ENCODE measurements around the gene AUTS2.

The AUTS2 gene

GRCh38 chr7:69654849-69655707 is 56.8 kb downstream of the AUTS2 start:
- in situ Hi-C loops (cut with MboI; ENCODE audit: low sequenced_read_pairs) = no loop called here

- in situ Hi-C loops (cut with MboI; ENCODE audit: low sequenced_read_pairs) = no loop called here
Measured at GRCh38 chr7:69656077-69656476, 57.8 kb downstream of the AUTS2 start.

- in situ Hi-C loops (cut with MboI; ENCODE audit: low sequenced_read_pairs) = no loop called here
Measured at GRCh38 chr7:69656890-69657289, 58.6 kb downstream of the AUTS2 start.

- in situ Hi-C loops (cut with MboI; ENCODE audit: low sequenced_read_pairs) = no loop called here
Measured at GRCh38 chr7:69657331-69657730, 59.1 kb downstream of the AUTS2 start.

GRCh38 chr7:69657985-69658384 is 59.7 kb downstream of the AUTS2 start:
- in situ Hi-C loops (cut with MboI; ENCODE audit: low sequenced_read_pairs) = no loop called here

- in situ Hi-C loops (cut with MboI; ENCODE audit: low sequenced_read_pairs) = no loop called here
Measured at GRCh38 chr7:69659983-69660382, 61.7 kb downstream of the AUTS2 start.

GRCh38 chr7:69661342-69661741 is 63.1 kb downstream of the AUTS2 start:
- in situ Hi-C loops (cut with MboI; ENCODE audit: low sequenced_read_pairs) = no loop called here

GRCh38 chr7:69663911-69664832 is 65.9 kb downstream of the AUTS2 start:
- in situ Hi-C loops (cut with MboI; ENCODE audit: low sequenced_read_pairs) = no loop called here

- in situ Hi-C loops (cut with MboI; ENCODE audit: low sequenced_read_pairs) = no loop called here
Measured at GRCh38 chr7:69665369-69665768, 67.1 kb downstream of the AUTS2 start.

- in situ Hi-C loops (cut with MboI; ENCODE audit: low sequenced_read_pairs) = no loop called here
Measured at GRCh38 chr7:69668339-69668870, 70.1 kb downstream of the AUTS2 start.

- in situ Hi-C loops (cut with MboI; ENCODE audit: low sequenced_read_pairs) = no loop called here
Measured at GRCh38 chr7:69670701-69671100, 72.4 kb downstream of the AUTS2 start.

- in situ Hi-C loops (cut with MboI; ENCODE audit: low sequenced_read_pairs) = no loop called here
Measured at GRCh38 chr7:69673074-69673473, 74.8 kb downstream of the AUTS2 start.

GRCh38 chr7:69674701-69675182 is 76.5 kb downstream of the AUTS2 start:
- in situ Hi-C loops (cut with MboI; ENCODE audit: low sequenced_read_pairs) = no loop called here

GRCh38 chr7:69676247-69676646 is 78.0 kb downstream of the AUTS2 start:
- in situ Hi-C loops (cut with MboI; ENCODE audit: low sequenced_read_pairs) = no loop called here

- in situ Hi-C loops (cut with MboI; ENCODE audit: low sequenced_read_pairs) = no loop called here
Measured at GRCh38 chr7:69677054-69677852, 79.0 kb downstream of the AUTS2 start.

- in situ Hi-C loops (cut with MboI; ENCODE audit: low sequenced_read_pairs) = no loop called here
Measured at GRCh38 chr7:69677881-69678493, 79.7 kb downstream of the AUTS2 start.

- in situ Hi-C loops (cut with MboI; ENCODE audit: low sequenced_read_pairs) = no loop called here
Measured at GRCh38 chr7:69678494-69679187, 80.4 kb downstream of the AUTS2 start.

GRCh38 chr7:69681181-69681580 is 82.9 kb downstream of the AUTS2 start:
- in situ Hi-C loops (cut with MboI; ENCODE audit: low sequenced_read_pairs) = no loop called here

GRCh38 chr7:69682518-69682917 is 84.2 kb downstream of the AUTS2 start:
- in situ Hi-C loops (cut with MboI; ENCODE audit: low sequenced_read_pairs) = no loop called here

GRCh38 chr7:69683002-69683401 is 84.7 kb downstream of the AUTS2 start:
- in situ Hi-C loops (cut with MboI; ENCODE audit: low sequenced_read_pairs) = no loop called here
